AG09309 (cell line): ENCODE results near the gene LAMB3.
A peak's percentile ranks its signal among the peaks of the same experiment; 100 is the strongest.

Experiments used
- DNase-seq: peaks from one replicate; pipeline ENCODE4 v3.0.0-alpha.2; 2010; ENCODE audit warnings: low read depth
- H3K4me3 ChIP-seq: 2 replicates; pipeline ENCODE4 v1.5.1; 2011; ENCODE audit warnings: mild to moderate bottlenecking, low read depth, low read length, moderate library complexity; ENCODE audit not compliant: control insufficient read depth
- TF ChIP-seq, protein P1 (sequence below): IDR thresholded peaks from 2 replicates; pipeline ENCODE4 v1.5.1; 2011; ENCODE audit warnings: mild to moderate bottlenecking, low read depth, low read length, inconsistent platforms; ENCODE audit not compliant: insufficient read depth, control insufficient read depth; ENCODE audit errors: missing control alignments

LAMB3 gene

GRCh38 chr1:209595599-209596285 is 56.5 kb downstream of the LAMB3 start:
- TF ChIP-seq, protein P1, sequence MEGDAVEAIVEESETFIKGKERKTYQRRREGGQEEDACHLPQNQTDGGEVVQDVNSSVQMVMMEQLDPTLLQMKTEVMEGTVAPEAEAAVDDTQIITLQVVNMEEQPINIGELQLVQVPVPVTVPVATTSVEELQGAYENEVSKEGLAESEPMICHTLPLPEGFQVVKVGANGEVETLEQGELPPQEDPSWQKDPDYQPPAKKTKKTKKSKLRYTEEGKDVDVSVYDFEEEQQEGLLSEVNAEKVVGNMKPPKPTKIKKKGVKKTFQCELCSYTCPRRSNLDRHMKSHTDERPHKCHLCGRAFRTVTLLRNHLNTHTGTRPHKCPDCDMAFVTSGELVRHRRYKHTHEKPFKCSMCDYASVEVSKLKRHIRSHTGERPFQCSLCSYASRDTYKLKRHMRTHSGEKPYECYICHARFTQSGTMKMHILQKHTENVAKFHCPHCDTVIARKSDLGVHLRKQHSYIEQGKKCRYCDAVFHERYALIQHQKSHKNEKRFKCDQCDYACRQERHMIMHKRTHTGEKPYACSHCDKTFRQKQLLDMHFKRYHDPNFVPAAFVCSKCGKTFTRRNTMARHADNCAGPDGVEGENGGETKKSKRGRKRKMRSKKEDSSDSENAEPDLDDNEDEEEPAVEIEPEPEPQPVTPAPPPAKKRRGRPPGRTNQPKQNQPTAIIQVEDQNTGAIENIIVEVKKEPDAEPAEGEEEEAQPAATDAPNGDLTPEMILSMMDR = no peak
- H3K4me3 ChIP-seq = no peak overlapping the region
- no peak for DNase-seq

DNA sequence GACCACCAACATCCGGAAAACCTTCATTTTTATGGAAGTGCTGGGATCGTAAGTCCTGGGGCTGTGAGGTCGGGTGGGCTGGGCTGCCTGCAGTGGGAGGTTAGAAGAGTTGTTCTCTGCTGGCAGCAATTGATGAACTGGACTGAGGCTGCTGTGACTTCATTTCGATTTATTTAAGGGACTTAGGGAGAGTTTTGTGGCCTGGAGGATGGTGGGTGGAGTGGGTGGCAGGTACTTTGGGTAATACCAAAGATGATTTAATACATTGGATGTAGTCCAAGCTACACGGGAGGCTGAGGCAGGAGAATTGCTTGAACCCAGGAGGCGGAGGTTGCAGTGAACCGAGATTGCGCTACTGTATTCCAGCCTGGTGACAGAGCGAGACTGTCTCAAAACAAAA is 57.2 kb downstream of the LAMB3 start:
- H3K4me3 ChIP-seq = no peak overlapping the region
- TF ChIP-seq, protein P1 = no peak
- DNase-seq = no peak

GRCh38 chr1:209594440-209594839 is 57.8 kb downstream of the LAMB3 start:
- no peak for DNase-seq
- TF ChIP-seq, protein P1 = no peak
- H3K4me3 ChIP-seq = no peak overlapping the region

GRCh38 chr1:209593747-209594146 is 58.5 kb downstream of the LAMB3 start:
- no peak overlapping the region for H3K4me3 ChIP-seq
- TF ChIP-seq, protein P1 = no peak
- no peak for DNase-seq

DNA sequence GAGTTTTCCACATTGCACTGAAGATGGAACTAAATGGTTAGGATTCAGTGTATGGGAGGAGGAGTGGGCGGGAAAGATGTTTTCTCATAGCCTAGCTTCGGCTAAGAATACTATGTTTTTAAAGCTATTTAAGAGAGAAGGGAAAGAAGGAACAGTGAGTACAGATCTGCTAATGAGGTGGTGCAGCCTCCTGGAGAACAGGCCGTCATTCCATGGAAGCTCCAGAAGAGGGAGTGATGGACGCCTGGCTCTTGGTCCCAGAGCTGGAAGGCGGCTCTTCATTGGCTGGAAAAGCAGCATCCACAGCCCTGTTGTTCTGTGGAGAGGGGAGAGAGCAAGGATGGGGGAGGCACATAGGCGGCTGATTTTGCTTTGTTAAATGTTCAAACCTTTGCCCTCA is 61.8 kb downstream of the LAMB3 start:
- TF ChIP-seq, protein P1 = peak; percentile 38
- no peak for DNase-seq
- H3K4me3 ChIP-seq = no peak overlapping the region

DNA sequence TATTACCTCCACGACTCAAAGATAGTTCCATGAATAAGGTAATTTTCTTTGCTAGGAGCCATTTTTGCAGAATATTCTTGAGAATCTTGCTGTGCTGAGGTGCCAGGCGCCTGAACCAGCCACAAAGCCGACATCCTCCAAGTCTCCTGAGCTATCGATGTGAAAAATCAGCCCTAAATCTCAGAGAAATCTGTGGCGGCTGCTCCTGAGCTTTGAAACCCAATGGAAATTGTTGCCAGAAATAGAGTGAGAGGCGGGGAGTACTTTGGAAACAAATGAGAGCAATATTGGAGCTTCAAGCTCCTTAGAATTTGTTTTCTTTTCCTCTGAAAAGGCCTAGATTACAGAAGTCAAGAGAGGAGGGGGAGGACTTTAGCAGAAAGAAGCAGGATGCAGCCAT is 62.4 kb downstream of the LAMB3 start:
- no peak overlapping the region for H3K4me3 ChIP-seq
- TF ChIP-seq, protein P1 = no peak
- no peak for DNase-seq
